Measurements from ENCODE around the gene RAB29. TPM values are rescaled to one million over a fixed set of nuclear protein-coding genes. Genes with fewer than 3 reads are reported as not detected.

Gene RAB29
- total RNA-seq, 1 donor from 2014 or later, result 27.4 TPM

- no peak for DNase-seq (ENCODE audit: low spot score)
- Mint-ChIP-seq H3K4me1 (ENCODE audit: low read depth) (no peaks in the 10 kb centered on the region), H3K9me3 (ENCODE audit: low read depth) (no peaks in the 10 kb centered on the region), H3K27me3 (ENCODE audit: low read depth) (peaks cover 3% of the 10 kb centered on the region), H3K4me3 (ENCODE audit: unreplicated experiment) (no peak overlapping the region), H3K27ac (ENCODE audit: unreplicated experiment) (no peak overlapping the region), H3K36me3 (ENCODE audit: low read depth) (no peaks in the 10 kb centered on the region)
- TF ChIP-seq CTCF (IDR thresholded peaks at IDR 0.05), result no peak
These were observed 20.4 kb downstream of the RAB29 start for GRCh38 chr1:205754857-205755256.

- DNase-seq (ENCODE audit: low spot score), result no peak
- Mint-ChIP-seq H3K36me3 (ENCODE audit: low read depth) (no peaks in the 10 kb centered on the region), H3K27me3 (ENCODE audit: low read depth) (peaks cover under 1% of the 10 kb centered on the region), H3K27ac (ENCODE audit: unreplicated experiment) (no peak overlapping the region), H3K4me3 (ENCODE audit: unreplicated experiment) (peak overlapping the region; percentile 37), H3K9me3 (ENCODE audit: low read depth) (no peaks in the 10 kb centered on the region), H3K4me1 (ENCODE audit: low read depth) (peaks cover 23% of the 10 kb centered on the region)
- no peak for TF ChIP-seq CTCF (IDR thresholded peaks at IDR 0.05)
These were observed 24.1 kb downstream of the RAB29 start for GRCh38 chr1:205751036-205751651.

- Mint-ChIP-seq H3K27me3 (ENCODE audit: low read depth) (no peaks in the 10 kb centered on the region), H3K4me1 (ENCODE audit: low read depth) (peaks cover 29% of the 10 kb centered on the region), H3K4me3 (ENCODE audit: unreplicated experiment) (peak within 1 kb of the TSS; percentile 90), H3K9me3 (ENCODE audit: low read depth) (no peaks in the 10 kb centered on the region), H3K27ac (ENCODE audit: unreplicated experiment) (peak within 1 kb of the TSS; percentile 97), H3K36me3 (ENCODE audit: low read depth) (no peaks in the 10 kb centered on the region)
- peak; percentile 33 for TF ChIP-seq CTCF (IDR thresholded peaks at IDR 0.05)
- DNase-seq (ENCODE audit: low spot score), result peak; percentile 99
These were observed 24.9 kb downstream of the RAB29 start, which contains the start of gene NUCKS1 for GRCh38 chr1:205750138-205751035. TSS of gene NUCKS1 (minus strand) at chr1:205750182. CDS start at chr1:205749973, 209 bp downstream.

GRCh38 chr1:205749234-205750137 is 25.8 kb downstream of the RAB29 start:
- Mint-ChIP-seq H3K27ac (ENCODE audit: unreplicated experiment) (peak overlapping the region; percentile 97), H3K9me3 (ENCODE audit: low read depth) (no peaks in the 10 kb centered on the region), H3K4me3 (ENCODE audit: unreplicated experiment) (peak overlapping the region; percentile 90), H3K27me3 (ENCODE audit: low read depth) (no peaks in the 10 kb centered on the region), H3K4me1 (ENCODE audit: low read depth) (peaks cover 36% of the 10 kb centered on the region), H3K36me3 (ENCODE audit: low read depth) (no peaks in the 10 kb centered on the region)
- TF ChIP-seq CTCF (IDR thresholded peaks at IDR 0.05), result peak; percentile 32
- DNase-seq (ENCODE audit: low spot score), result peak; percentile 98
